GM18861 (cell line): ENCODE data around the gene JAKMIP2.
"Not testable (repeated sequence)": the region's sequence is repeated elsewhere in the genome, so short reads cannot be mapped to it uniquely, and the experiment has no call there.

ENCODE experiments used
- ATAC-seq: cut with Tn5 transposase; IDR thresholded peaks from one replicate; pipeline ENCODE4 v1.9.1; 2021; ENCODE audit not compliant: unreplicated experiment

JAKMIP2 gene

DNA sequence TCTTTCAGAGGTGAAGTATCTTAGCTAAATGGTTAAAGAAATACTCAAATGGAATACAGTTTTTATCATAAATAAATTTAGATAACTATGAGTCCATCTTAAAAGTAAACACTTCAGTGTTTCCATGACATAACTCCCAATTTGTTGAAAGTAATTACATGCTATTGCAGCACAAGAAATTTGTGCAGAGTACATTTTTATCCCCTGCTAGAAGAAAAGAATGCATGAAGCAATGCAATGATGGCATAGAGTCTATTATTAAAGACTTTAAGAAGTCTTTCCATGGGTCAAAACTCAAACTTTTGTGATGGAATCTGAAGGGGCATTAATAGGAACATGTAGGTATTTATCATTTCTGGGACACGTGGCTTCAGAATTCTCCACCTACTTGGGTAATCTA is 166.1 kb downstream of the JAKMIP2 start:
- no peak for ATAC-seq

DNA sequence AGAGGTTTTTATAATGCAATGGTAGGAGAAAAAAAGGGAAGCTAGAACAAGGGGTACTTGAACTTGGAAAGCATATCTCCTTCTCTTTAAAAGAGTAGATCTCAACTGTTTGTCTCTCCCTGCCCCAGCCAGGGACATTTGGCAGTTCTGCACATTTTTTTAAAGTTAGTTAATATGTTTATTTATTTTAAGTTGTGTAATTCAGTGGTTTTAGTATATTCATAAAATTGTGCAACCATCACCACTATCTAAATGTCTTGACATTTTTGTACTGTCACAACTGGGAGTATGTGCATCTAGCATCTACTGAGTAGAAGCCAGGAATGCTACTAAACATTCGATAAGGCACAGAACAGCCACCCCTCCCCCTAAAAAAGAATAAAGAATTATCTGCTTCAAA is 169.2 kb downstream of the JAKMIP2 start:
- no peak for ATAC-seq

DNA sequence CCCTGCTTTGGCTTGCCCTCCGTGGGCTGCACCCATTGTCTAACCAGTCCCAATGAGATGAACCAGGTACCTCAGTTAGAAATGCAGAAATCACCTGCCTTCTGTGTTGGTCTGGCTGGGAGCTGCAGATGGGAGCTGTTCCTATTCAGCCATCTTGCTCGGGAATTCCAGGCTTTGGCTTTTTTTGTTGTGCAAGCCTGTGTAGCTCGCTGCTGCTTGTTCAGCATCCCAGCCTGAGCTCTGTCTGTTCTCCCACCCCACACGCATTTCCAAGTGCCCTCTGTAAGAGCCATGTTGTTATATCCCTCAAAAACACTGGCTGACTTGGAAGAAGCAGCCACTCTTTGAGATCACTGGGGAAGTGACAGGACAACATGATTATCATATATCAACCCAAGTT is 171.0 kb downstream of the JAKMIP2 start:
- no peak for ATAC-seq

DNA sequence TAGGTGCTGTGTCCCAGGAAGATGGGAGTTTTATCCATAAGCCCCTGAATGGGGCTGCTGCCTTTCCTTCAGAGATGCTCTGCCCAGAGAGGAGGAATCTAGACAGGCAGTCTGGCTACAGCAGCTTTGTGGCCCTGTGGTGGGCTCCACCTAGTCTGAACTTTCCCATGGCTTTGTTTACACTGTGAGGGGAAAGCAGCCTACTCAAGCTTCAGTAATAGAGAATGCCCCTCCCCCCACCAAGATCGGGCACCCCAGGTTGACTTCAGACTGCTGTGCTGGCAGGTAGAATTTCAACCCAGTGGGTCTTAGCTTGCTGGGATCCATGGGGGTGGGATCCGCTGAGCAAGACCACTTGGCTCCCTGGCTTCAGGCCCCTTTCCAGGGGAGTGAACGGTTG is 171.7 kb downstream of the JAKMIP2 start:
- no peak for ATAC-seq

DNA sequence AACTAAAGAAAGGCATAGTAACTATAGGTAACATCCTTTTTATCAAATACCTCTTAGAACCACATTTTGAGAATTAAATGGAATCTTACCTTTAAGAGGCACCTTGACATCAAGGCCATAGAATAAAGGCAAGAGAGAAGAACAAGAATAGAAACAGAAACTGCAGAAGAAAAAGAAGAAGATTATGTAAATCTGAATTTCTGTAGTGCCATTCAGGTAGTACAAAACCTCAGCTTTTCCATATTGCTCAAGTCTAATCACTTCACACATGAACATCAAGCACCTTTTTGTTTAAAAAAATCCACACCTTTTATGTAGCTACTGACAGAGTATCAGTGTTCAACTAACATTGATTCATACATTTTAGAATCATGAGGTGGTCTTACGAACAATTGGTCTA is 180.9 kb downstream of the JAKMIP2 start:
- no peak for ATAC-seq

DNA sequence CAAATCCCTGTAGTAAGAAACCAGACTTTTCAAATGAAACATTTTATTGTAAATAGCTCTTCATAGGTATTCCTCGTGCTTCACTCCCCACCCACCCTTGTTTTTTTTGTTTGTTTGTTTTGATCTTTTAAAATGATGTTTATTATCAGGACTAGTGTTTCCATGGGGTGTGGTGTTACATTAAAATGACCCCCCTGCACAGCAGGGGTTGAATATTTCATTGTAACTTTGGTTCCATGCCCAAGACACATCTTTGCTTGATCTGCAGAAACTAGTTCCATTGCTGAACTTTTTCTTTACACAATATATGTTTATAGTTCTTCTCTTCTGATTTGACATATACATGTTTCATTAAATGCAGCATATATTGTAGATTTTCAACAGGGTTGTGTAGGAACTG is 191.4 kb downstream of the JAKMIP2 start:
- no peak for ATAC-seq

DNA sequence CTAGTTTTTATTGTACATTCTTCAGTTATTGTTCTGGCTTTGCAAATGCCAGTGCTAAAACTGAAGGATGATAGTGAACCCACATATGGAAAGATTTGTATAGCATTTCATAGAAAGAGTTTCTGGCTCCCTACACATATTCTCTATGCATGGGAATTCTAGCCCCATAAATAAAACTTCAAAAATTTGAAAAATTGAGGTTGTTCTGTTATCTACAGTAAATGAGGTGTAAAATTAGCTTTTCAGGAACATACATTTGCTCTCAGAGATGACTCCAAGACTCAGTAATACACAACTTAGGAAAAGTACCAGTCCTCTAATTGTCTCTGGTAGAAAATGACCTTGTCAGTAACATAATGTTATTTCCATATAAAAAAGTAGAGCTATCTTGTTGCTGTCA is 192.4 kb downstream of the JAKMIP2 start:
- no peak for ATAC-seq

DNA sequence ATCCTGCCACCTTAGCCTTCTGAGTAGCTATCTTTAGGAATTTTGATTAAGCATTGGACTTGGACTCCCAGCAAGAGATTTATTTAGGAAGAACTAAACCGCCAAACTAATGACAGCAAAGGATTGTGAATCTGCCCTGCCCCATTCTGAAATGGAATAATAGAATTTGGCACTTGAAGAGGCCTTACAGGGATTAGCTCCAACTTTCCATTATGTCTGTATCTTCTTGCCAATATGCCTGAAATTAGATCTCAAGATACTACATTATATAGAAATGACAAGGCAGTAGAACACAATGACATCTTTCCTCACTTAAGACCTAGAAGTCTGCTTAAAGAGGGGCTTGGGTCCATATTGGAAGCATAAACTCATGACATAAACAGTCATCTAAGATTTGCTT is 195.7 kb downstream of the JAKMIP2 start:
- no peak for ATAC-seq

DNA sequence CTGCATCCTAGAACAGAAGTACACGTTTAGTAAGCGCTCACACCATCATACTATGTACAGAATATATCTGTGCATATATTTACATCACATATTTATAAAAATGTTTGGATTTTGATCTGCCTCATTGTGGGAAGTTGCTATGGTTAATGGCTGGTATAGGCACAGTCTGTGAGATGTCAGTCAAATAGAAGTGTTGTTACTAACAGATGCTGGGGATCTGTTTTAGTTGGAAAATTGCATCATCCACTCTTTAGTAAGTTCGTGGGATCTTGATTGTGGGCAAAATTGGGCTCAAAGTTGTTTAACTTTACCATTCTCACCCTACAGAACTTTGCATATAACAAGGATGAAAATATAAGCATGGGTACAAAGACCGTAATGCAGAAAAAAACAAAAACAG is 196.3 kb downstream of the JAKMIP2 start:
- ATAC-seq, result no peak

DNA sequence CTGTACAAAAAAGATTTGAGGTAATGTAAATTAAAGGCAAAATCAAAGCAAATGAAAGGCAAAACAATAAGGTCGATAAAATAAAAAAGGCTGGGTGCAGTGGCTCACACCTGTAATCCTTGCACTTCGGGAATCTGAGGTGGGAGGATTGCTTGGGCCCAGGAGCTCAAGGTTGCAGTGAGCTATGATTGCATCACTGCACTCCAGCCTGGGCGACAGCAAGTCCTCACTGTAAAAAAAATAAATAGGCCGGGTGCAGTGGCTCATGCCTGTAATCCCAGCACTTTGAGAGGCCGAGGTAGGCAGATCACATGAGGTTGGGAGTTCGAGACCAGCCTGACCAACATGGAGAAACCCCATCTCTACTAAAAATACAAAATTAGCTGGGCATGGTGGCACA is 200.3 kb downstream of the JAKMIP2 start:
- not testable (repeated sequence) for ATAC-seq

DNA sequence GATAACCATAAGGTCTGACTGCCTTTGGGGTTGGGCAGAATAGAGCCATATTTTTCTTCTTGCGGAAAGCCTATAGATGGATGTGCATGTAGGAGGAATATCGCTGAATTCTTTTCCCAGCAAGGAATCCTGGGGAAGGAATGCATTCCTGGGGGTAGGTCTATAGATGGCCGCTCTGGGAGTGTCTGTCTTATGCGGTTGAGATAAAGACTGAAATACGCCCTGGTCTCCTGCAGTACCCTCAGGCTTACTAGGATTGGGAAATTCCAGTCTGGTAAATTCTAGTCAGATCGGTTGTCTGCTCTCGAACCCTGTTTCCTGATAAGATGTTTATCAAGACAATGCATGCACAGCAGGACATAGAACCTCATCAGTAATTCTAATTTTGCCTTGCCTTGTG is 202.1 kb downstream of the JAKMIP2 start:
- ATAC-seq, result not testable (repeated sequence)

DNA sequence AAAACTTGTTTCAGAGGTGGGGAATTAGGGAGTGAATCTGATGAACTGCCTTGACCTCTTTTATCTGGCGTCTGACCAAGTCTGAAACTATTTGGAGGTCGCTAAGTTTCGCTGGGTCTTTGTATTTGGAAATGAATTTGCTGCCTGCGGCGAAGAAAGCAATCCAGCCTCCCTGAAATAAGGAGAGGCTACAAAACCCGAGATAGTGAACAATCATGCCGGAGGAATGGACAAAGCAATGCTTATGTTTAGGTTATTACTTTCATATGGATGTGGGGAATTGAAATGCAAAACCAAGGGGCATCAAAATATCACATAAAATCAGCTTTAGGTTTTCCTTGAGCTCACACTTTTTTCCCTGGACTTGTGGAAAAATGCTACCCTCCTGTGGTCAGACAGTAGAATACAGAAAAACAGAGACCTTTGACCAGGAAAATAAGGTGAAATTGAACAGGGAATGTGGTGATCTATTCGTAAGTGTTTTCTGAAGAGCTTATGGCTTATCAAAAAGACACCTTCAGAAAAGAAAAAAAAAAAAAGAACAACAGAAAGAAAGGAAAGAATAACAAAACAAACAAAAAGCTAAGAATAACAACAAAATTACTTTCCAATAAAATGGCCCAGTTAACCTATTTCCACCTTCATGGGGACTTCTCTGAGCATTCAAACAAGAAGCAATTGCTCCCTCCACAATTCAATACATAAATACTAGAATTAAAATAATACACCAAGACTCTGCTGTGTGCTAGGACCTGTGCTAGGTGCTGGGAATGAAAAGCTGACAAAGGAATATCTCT is 204.1 kb downstream of the JAKMIP2 start:
- no peak for ATAC-seq

DNA sequence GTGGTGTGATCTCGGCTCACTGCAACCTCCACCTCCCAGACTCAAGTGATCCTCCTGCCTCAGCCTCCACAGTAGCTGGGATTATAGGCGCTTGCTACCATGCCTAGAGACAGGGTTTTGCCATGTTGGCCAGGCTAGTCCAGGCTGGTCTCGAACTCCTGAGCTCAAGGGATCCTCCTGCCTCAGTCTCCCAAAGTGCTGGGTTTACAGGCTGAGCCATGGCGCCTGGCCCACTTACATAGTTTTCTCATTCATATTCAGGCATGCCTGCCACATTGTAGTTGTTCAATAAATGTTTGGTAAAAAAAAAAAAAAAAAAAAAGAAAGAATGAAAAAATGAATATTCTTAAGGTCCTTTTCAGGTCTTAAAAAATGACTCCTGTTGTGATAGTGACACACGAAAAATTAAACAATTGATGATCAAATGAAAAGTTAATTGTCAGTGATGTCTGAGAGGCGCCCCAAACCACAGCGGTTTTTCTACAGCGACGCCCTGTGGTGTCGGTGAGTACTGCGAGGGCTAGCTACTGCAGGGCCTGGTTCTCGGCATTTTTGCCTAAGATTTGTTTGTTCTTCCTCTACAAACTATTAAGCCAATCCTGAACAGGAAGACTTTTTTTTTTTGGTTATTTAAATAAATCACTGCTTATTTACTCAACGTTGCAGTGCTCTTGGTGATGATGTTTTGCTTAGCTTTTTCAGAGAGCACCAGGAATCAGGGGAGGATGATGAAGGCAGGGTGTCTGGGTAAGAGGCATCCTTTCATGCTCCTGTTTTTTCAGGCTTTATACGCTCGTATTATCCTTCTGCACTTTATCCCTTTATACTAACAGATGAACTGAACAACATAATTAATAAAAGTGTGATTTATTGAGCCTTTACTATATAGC is 205.6 kb downstream of the JAKMIP2 start:
- no peak for ATAC-seq

DNA sequence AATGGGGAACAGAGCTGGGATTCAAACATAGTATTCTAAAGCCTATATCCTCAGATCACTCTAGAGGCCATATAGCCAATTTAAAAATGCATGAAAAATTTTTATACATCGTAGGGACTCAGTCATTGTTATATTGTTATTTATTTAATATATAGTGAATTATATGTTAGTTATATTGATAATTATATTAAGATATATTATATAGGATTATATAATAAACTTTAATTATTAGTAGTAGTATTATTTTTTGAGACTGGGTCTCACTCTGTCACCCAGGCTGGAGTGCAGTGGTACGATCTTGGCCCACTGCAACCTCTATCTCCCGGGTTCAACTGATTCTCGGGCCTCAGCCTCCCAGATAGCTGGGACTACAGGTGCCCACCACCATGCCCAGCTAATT is 206.9 kb downstream of the JAKMIP2 start:
- no peak for ATAC-seq

DNA sequence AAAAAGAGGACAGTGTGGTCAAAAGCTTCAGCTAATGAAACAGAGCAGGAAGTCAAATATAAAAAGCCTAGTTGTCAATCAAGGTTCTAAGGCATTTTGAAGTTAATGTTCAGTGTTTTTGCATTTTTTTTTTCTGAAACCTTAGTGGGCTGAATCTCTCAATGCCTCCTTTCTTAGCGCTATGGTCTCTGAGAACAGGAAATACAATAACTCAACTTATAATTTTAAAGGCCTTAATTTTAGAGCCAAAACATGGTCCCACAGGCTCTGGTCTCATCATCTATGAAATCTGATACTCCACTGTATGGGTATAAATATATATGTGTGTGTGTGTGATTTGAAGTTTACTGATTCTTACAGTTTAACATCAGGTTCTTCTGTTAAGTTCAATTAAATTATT is 209.3 kb downstream of the JAKMIP2 start:
- no peak for ATAC-seq

DNA sequence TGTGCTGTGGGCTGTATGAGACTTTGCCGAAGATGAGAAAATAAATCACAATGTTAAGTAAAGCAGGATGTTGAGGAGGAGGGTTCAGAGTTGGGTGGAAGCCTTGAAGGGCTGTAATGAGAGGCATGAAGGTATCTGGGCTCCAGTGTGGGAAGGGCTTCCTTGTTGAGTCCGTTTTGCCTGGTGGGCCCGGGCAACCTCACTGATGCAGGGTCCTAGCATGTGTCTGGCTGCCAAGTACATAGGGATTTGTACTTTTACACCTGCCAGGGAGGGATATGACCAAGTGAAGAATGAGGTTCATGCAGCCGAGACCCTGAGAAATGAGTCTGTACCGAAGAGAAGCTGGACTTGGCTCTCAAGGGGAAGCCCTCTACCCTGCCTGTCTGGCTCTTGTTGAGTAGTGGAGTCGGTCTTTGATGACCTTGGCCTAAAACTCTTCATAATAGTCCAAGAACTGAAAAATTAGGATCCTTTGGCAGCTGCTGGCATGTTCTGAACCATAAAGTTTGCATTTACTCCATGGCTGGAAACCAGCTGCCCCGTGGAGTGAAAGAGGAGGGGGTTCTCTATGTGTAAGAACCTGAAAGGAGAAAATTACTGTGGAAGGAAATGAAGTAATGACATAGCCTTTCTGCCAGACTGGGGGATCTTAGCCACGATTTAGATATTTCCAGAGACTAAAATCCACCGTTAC is 213.7 kb downstream of the JAKMIP2 start:
- no peak for ATAC-seq

DNA sequence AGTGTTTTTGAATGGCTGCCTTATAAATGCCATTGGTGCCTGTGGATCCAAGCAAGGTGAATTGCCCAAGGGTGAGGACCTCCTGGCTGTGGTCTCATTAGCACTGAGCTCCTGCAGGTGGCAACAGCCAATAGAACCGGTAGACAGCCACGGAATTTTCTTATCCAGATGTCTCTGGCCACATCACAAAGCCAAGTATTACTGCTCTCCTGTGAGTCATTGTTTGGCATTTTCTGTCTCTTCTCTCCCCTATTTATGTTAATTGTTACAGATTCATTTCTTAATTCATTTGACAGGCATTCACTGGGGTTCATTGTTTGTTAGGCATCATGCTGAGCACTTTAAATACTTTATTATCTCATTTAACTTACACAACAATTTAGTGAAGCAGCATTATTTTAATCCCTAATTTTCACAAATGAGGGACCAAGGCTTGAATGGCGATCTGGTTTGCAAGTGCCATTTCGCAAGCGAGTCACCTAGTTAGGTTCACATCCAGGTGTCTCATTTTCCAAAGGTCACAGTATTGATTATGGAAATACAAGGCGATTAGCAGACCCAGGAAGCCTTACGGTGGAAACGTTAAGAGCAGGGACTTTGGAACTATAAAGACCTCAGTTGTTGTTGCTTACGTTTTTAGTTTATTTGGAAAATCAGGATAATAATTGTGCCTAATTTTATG is 214.5 kb downstream of the JAKMIP2 start:
- ATAC-seq, result no peak

DNA sequence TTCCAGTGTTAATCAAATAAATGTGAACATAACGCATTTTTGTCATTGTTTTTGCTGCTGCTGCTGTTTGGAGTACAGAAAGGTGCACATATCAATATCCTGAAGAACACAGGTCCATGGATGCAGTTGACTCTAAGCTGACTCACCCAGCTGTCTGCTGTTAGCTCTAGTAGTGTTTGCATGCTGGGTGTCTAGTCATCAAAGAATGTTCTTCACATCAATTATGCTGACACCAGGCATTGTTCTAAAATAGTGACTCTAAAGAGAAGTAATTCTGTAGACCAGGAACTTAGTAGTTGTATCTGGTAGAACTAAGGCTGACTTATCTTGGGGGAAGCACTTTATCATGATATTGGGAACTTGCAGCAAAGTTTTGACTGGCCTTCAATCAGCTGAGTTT is 217.0 kb downstream of the JAKMIP2 start:
- ATAC-seq, result no peak

DNA sequence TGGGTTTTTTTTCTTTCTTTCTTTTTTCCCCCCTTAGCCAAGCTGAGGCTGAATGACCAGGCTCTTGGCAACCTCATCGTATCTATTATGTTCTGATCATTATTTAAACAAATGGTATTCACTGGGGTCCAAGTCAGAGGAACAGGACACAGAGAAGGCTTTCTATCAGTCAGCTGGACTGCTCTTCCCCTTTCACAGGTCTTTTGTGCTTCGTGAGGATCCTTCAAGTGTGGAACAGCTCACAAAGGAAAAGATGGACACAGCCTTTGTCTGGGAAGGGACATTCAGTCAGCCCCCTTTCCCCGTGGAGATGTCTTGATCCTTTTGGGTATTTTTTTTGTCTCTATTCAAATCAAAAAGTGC is 218.4 kb downstream of the JAKMIP2 start:
- ATAC-seq, result no peak

DNA sequence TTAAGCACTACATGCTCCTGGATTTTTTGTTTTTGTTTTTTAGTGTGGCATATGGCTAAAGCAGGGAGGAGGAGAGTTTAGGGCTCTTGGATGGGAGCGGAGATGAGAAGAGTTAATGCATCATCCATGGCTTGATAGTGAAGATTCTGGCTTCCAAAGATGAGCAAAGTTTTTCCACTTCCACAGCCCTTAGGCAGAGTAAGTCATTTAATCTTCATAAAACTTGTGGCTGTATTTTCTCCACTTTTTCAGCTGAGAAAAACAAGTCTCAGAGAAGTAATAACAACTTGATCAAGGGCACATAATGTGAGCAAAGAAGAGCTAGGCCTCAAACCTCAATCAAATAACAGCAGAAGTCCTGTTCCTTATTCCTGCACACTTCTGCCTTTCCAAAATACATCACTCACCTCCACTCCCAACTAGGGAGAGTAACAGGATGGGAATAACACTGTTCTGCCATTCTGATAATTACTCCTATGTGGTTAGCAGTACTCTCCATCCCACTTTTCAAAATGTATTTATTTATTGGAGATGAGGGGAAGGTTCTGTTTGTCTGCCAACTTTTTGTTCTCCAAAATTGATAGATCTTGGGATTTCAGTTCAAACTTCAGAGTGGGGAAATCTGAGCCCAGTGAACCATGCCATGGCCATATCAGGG is 218.9 kb downstream of the JAKMIP2 start:
- ATAC-seq, result no peak

DNA sequence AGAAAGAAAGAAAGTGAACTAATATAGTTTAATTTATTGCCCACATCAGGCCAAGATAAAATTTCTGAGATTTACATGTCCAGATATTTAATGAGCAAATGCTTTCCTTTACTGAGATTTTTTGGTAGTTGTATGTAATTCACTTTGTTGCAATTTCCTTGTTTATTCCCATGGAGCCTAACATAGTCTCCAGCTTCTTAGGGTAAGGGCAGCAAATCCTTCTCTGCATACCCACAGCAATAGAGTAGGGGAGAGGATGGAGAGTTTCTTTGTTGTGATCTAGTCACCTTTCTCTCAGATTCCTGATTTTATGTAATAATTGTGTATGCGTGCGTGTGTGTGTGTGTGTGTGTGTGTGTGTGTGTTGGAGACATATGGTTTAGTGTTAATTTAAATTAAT is 221.1 kb downstream of the JAKMIP2 start:
- ATAC-seq, result no peak
